ENCODE data around the gene PLXND1. TPM values are rescaled to one million over a fixed set of nuclear protein-coding genes. Genes with fewer than 3 reads are reported as not detected.
A peak's percentile ranks its signal among the peaks of the same experiment; 100 is the strongest.

Gene PLXND1
- total RNA-seq, 2 donors from 2014 or later: 47.7 to 135 TPM

- DNase-seq (no peak), ATAC-seq (no peak)
- H3K4me1 ChIP-seq: peaks cover 11% of the 10 kb centered on the region
- H3K4me3 ChIP-seq: no peak overlapping the region
- TF ChIP-seq POLR2A (IDR thresholded peaks at IDR 0.05): no peak
- TF ChIP-seq, protein P1, sequence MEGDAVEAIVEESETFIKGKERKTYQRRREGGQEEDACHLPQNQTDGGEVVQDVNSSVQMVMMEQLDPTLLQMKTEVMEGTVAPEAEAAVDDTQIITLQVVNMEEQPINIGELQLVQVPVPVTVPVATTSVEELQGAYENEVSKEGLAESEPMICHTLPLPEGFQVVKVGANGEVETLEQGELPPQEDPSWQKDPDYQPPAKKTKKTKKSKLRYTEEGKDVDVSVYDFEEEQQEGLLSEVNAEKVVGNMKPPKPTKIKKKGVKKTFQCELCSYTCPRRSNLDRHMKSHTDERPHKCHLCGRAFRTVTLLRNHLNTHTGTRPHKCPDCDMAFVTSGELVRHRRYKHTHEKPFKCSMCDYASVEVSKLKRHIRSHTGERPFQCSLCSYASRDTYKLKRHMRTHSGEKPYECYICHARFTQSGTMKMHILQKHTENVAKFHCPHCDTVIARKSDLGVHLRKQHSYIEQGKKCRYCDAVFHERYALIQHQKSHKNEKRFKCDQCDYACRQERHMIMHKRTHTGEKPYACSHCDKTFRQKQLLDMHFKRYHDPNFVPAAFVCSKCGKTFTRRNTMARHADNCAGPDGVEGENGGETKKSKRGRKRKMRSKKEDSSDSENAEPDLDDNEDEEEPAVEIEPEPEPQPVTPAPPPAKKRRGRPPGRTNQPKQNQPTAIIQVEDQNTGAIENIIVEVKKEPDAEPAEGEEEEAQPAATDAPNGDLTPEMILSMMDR (IDR thresholded peaks at IDR 0.05): no peak
- H3K27ac ChIP-seq: no peak overlapping the region
- H3K27me3 ChIP-seq: no peaks in the 10 kb centered on the region
- WGBS, 2 donors: 68 to 70% methylated on average over 9 to 11 of the region's 11 CpGs
- H3K36me3 ChIP-seq (replicated peaks in 1 of 2; ENCODE audit: insufficient read depth in 1 of 2, low read depth in 2 of 2): no peaks in the 10 kb centered on the region
- H3K9me3 ChIP-seq: no peaks in the 10 kb centered on the region
- intact Hi-C loops (cut with DNase I): loop anchor here (5.0 kb wide), 1 partner anchor 195 kb away; no protein-coding TSS in a partner anchor
Measured at GRCh38 chr3:129632556-129632955, 26.1 kb upstream of the PLXND1 start.

DNA sequence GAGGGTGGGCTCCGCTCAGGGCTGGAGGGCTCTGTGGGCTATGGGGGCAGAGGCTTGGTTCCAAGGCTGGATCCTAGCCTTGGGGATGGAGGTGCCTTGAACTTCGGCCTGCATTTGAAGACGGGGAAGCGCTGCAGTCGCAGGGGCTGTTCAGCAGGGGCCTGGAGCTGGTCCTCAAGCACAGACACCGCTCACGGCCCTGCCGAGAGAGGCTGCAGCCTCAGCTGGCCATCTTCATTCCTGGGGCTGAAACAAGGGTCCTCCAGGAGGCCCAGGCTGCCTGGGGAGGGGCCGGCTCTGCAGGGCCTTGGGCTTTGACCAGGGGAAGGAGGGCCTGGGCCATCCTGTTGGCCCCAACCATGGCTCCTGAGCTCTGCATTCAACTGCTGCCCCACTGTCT, 25.6 kb upstream of the PLXND1 start:
- 76 to 88% methylated on average over 1 to 7 of the region's 9 CpGs for WGBS, 2 donors
- TF ChIP-seq, protein P1 (IDR thresholded peaks at IDR 0.05): no peak
- no peak for TF ChIP-seq POLR2A (IDR thresholded peaks at IDR 0.05)
- intact Hi-C loops (cut with DNase I): loop anchor here (5.0 kb wide), 1 partner anchor 195 kb away; no protein-coding TSS in a partner anchor

GRCh38 chr3:129629011-129629410, 22.5 kb upstream of the PLXND1 start:
- Histone ChIP-seq H3K27ac (no peak overlapping the region), H3K4me3 (no peak overlapping the region), H3K4me1 (peaks cover 39% of the 10 kb centered on the region), H3K36me3 (replicated peaks in 1 of 2; ENCODE audit: insufficient read depth in 1 of 2, low read depth in 2 of 2) (no peaks in the 10 kb centered on the region), H3K9me3 (no peaks in the 10 kb centered on the region), H3K27me3 (no peaks in the 10 kb centered on the region)
- DNase-seq: no peak
- no peak for ATAC-seq
- WGBS, 2 donors: 43 to 79% methylated on average over 2 to 6 of the region's 6 CpGs
- TF ChIP-seq POLR2A (IDR thresholded peaks at IDR 0.05): no peak
- TF ChIP-seq, protein P1 (IDR thresholded peaks at IDR 0.05): no peak
- intact Hi-C loops (cut with DNase I): loop anchor here (5.0 kb wide), 1 partner anchor 303 kb away; no protein-coding TSS in a partner anchor

More for the DNA sequence above, 25.6 kb upstream of the PLXND1 start:
- DNase-seq (no peak), ATAC-seq (no peak)
- Histone ChIP-seq H3K4me3 (no peak overlapping the region), H3K27me3 (no peaks in the 10 kb centered on the region), H3K4me1 (peaks cover 16% of the 10 kb centered on the region), H3K36me3 (replicated peaks in 1 of 2; ENCODE audit: insufficient read depth in 1 of 2, low read depth in 2 of 2) (no peaks in the 10 kb centered on the region), H3K9me3 (no peaks in the 10 kb centered on the region), H3K27ac (no peak overlapping the region)

GRCh38 chr3:129628169-129628522, 21.7 kb upstream of the PLXND1 start:
- Histone ChIP-seq H3K4me1 (peaks cover 47% of the 10 kb centered on the region), H3K36me3 (replicated peaks in 1 of 2; ENCODE audit: insufficient read depth in 1 of 2, low read depth in 2 of 2) (no peaks in the 10 kb centered on the region), H3K27me3 (no peaks in the 10 kb centered on the region), H3K9me3 (no peaks in the 10 kb centered on the region), H3K4me3 (no peak overlapping the region), H3K27ac (peak overlapping the region; percentile 86 to 97 (median 94))
- DNase-seq (no peak), ATAC-seq (no peak)
- TF ChIP-seq, protein P1 (IDR thresholded peaks at IDR 0.05): no peak
- TF ChIP-seq POLR2A (IDR thresholded peaks at IDR 0.05): no peak
- intact Hi-C loops (cut with DNase I): loop anchor here (5.0 kb wide), 1 partner anchor 304 kb away; no protein-coding TSS in a partner anchor
- 11 to 19% methylated on average over 9 of the region's 9 CpGs for WGBS, 2 donors

Data from body of pancreas (tissue), 4 donors.